Measurements from ENCODE around the gene CPOX.

Gene CPOX

DNA sequence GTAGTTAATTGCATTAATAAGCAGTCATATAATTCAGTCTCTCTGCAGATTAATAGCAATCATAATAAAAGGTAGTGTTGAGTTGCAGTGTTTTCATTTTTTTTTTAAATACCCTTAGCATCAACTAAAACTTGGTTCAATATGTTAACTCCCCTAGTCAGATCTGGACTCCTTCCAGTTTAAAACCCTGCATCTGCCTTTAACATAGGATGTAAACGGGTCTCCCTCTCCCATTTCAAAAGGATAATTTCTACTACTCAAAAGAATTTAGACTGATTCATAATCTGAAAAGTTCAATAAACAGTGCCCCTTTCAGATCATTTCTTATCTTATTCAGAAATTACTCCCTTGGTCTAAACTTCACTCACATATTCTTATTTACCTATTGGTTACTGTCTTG is 11.4 kb downstream of the CPOX start:
- no peak for TF ChIP-seq PRDM1 (tag by site-specific recombination; IDR thresholded peaks at IDR 0.05)
- no peak for TF ChIP-seq ZFHX2 (tag by site-specific recombination; conservative IDR thresholded peaks at IDR 0.05)
- TF ChIP-seq ZFP37 (tag by site-specific recombination; IDR thresholded peaks at IDR 0.05) = no peak
- TF ChIP-seq ZBTB21 (tag by site-specific recombination; IDR thresholded peaks at IDR 0.05) = no peak
- TF ChIP-seq ZNF677 (tag by site-specific recombination; IDR thresholded peaks at IDR 0.05) = no peak
- no peak for TF ChIP-seq ZNF560 (tag by site-specific recombination; IDR thresholded peaks at IDR 0.05; ENCODE audit: borderline replicate concordance)
- TF ChIP-seq, protein P1, sequence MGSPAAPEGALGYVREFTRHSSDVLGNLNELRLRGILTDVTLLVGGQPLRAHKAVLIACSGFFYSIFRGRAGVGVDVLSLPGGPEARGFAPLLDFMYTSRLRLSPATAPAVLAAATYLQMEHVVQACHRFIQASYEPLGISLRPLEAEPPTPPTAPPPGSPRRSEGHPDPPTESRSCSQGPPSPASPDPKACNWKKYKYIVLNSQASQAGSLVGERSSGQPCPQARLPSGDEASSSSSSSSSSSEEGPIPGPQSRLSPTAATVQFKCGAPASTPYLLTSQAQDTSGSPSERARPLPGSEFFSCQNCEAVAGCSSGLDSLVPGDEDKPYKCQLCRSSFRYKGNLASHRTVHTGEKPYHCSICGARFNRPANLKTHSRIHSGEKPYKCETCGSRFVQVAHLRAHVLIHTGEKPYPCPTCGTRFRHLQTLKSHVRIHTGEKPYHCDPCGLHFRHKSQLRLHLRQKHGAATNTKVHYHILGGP (tag by site-specific recombination; IDR thresholded peaks at IDR 0.05) = no peak
- TF ChIP-seq, protein P2, sequence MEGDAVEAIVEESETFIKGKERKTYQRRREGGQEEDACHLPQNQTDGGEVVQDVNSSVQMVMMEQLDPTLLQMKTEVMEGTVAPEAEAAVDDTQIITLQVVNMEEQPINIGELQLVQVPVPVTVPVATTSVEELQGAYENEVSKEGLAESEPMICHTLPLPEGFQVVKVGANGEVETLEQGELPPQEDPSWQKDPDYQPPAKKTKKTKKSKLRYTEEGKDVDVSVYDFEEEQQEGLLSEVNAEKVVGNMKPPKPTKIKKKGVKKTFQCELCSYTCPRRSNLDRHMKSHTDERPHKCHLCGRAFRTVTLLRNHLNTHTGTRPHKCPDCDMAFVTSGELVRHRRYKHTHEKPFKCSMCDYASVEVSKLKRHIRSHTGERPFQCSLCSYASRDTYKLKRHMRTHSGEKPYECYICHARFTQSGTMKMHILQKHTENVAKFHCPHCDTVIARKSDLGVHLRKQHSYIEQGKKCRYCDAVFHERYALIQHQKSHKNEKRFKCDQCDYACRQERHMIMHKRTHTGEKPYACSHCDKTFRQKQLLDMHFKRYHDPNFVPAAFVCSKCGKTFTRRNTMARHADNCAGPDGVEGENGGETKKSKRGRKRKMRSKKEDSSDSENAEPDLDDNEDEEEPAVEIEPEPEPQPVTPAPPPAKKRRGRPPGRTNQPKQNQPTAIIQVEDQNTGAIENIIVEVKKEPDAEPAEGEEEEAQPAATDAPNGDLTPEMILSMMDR (tag by site-specific recombination; IDR thresholded peaks at IDR 0.05) = no peak
- no peak for TF ChIP-seq ZNF785 (tag by site-specific recombination; IDR thresholded peaks at IDR 0.05)
- no peak for TF ChIP-seq ZNF768 (tag by site-specific recombination; IDR thresholded peaks at IDR 0.05)
- no peak for TF ChIP-seq ZNF830 (tag by site-specific recombination; IDR thresholded peaks at IDR 0.05; ENCODE audit: low read depth)
- no peak for TF ChIP-seq ZNF530 (tag by site-specific recombination; IDR thresholded peaks at IDR 0.05; ENCODE audit: low read depth)
- TF ChIP-seq, protein P3, sequence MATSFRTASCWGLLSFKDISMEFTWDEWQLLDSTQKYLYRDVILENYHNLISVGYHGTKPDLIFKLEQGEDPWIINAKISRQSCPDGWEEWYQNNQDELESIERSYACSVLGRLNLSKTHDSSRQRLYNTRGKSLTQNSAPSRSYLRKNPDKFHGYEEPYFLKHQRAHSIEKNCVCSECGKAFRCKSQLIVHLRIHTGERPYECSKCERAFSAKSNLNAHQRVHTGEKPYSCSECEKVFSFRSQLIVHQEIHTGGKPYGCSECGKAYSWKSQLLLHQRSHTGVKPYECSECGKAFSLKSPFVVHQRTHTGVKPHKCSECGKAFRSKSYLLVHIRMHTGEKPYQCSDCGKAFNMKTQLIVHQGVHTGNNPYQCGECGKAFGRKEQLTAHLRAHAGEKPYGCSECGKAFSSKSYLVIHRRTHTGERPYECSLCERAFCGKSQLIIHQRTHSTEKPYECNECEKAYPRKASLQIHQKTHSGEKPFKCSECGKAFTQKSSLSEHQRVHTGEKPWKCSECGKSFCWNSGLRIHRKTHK (tag by site-specific recombination; IDR thresholded peaks at IDR 0.05) = no peak
- TF ChIP-seq, protein P4, sequence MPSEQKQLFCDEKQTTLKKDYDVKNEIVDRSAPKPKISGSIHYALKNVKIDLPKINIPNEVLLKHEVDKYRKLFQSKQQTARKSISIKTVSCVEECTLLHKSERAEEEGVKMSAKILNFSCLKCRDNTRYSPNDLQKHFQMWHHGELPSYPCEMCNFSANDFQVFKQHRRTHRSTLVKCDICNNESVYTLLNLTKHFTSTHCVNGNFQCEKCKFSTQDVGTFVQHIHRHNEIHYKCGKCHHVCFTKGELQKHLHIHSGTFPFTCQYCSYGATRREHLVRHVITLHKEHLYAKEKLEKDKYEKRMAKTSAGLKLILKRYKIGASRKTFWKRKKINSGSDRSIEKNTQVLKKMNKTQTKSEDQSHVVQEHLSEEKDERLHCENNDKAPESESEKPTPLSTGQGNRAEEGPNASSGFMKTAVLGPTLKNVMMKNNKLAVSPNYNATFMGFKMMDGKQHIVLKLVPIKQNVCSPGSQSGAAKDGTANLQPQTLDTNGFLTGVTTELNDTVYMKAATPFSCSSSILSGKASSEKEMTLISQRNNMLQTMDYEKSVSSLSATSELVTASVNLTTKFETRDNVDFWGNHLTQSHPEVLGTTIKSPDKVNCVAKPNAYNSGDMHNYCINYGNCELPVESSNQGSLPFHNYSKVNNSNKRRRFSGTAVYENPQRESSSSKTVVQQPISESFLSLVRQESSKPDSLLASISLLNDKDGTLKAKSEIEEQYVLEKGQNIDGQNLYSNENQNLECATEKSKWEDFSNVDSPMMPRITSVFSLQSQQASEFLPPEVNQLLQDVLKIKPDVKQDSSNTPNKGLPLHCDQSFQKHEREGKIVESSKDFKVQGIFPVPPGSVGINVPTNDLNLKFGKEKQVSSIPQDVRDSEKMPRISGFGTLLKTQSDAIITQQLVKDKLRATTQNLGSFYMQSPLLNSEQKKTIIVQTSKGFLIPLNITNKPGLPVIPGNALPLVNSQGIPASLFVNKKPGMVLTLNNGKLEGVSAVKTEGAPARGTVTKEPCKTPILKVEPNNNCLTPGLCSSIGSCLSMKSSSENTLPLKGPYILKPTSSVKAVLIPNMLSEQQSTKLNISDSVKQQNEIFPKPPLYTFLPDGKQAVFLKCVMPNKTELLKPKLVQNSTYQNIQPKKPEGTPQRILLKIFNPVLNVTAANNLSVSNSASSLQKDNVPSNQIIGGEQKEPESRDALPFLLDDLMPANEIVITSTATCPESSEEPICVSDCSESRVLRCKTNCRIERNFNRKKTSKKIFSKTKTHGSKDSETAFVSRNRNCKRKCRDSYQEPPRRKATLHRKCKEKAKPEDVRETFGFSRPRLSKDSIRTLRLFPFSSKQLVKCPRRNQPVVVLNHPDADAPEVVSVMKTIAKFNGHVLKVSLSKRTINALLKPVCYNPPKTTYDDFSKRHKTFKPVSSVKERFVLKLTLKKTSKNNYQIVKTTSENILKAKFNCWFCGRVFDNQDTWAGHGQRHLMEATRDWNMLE (tag by site-specific recombination; conservative IDR thresholded peaks at IDR 0.05; ENCODE audit: low read depth) = no peak
- TF ChIP-seq ZNF292 (tag by site-specific recombination; IDR thresholded peaks at IDR 0.05; ENCODE audit: borderline replicate concordance, low read depth) = no peak
- no peak overlapping the region for H3K27ac ChIP-seq (ENCODE audit: extremely low read depth, low read depth, low read length)
- H3K9me3 ChIP-seq (ENCODE audit: control insufficient read depth, insufficient read depth, low read depth, low read length) = no peaks in the 10 kb centered on the region
- POLR2A ChIA-PET = no interaction called here
- no peaks in the 10 kb centered on the region; the same call in 1 of the 2 replicates for H3K4me1 ChIP-seq (ENCODE audit: control insufficient read depth, insufficient read depth, low read length)
- no peak overlapping the region for H3K4me3 ChIP-seq (ENCODE audit: low read depth, low read length)
- peaks cover 0 to 71% of the 10 kb centered on the region in 2 experiments; a peak in 2 of 3 replicates for H3K36me3 ChIP-seq (ENCODE audit: control insufficient read depth in 2 of 2, insufficient read depth in 1 of 2, low read length in 2 of 2)
- CTCF ChIA-PET = interaction anchor here (0.7 kb wide), 1 partner anchor 21 kb away, joined by 3 read pairs; no protein-coding TSS in a partner anchor

DNA sequence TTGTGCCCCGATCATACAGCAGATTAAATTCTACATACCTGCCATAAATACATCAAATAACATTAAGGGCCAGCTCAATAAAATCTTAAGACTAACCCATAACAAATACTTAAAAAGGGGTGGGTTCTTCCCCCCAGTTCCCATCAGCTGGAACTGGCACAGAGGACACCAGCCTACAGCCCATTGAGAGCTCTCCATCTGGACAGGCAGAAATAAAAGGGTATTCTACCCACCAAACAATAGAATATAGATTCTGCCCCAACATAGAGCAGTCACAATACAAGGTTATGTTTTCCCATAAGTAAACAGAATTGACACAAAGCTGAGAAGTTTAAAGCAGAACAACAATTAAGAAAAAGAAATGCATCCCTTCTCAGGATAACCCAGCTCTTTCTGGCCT is 11.9 kb downstream of the CPOX start:
- ChIA-PET CTCF (interaction anchor here (0.6 kb wide), 1 partner anchor 434 kb away, joined by 3 read pairs; no protein-coding TSS in a partner anchor), POLR2A (no interaction called here)
- Histone ChIP-seq H3K36me3 (ENCODE audit: control insufficient read depth in 2 of 2, insufficient read depth in 1 of 2, low read length in 2 of 2) (peaks cover 0 to 68% of the 10 kb centered on the region in 2 experiments; a peak in 2 of 3 replicates), H3K9me3 (ENCODE audit: control insufficient read depth, insufficient read depth, low read depth, low read length) (no peaks in the 10 kb centered on the region), H3K4me1 (ENCODE audit: control insufficient read depth, insufficient read depth, low read length) (no peaks in the 10 kb centered on the region; the same call in 1 of the 2 replicates), H3K27ac (ENCODE audit: extremely low read depth, low read depth, low read length) (no peak overlapping the region), H3K4me3 (ENCODE audit: low read depth, low read length) (no peak overlapping the region)
- TF ChIP-seq, protein P5, sequence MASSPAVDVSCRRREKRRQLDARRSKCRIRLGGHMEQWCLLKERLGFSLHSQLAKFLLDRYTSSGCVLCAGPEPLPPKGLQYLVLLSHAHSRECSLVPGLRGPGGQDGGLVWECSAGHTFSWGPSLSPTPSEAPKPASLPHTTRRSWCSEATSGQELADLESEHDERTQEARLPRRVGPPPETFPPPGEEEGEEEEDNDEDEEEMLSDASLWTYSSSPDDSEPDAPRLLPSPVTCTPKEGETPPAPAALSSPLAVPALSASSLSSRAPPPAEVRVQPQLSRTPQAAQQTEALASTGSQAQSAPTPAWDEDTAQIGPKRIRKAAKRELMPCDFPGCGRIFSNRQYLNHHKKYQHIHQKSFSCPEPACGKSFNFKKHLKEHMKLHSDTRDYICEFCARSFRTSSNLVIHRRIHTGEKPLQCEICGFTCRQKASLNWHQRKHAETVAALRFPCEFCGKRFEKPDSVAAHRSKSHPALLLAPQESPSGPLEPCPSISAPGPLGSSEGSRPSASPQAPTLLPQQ (tag by site-specific recombination; IDR thresholded peaks at IDR 0.05) = no peak

All from HEK293 (cell line).